ENCODE results near the gene FAM156A.
A peak's percentile ranks its signal among the peaks of the same experiment; 100 is the strongest.
"Not testable (repeated sequence)": the region's sequence is repeated elsewhere in the genome, so short reads cannot be mapped to it uniquely, and the experiment has no call there.

The FAM156A gene

DNA sequence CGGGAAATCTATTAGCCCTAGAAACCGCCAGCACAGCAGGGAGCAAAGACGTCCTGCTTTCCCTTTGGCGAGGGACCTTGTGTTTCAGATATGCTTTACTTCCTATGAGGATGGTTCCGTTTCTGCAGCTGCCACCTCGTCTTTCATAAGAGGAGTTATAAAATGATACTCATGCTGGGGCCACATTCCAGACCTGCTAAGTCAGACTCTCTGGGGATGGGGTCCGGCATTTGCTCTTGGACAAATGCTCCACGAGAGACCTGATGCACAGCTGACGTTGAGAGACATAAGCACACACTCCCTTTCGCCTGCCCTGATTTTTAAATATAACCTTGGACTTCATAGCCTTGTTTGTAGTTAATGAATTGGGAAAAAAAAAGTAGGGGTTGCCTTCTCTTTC, 16.6 kb downstream of the FAM156A start:
- not testable (repeated sequence) for ATAC-seq (ENCODE audit: low read depth); H3K27me3 Mint-ChIP-seq; H3K4me1 Mint-ChIP-seq; DNase-seq (ENCODE audit: low spot score in 2 of 2); H3K4me3 Mint-ChIP-seq; H3K27ac Mint-ChIP-seq; H3K9me3 Mint-ChIP-seq; H3K36me3 Mint-ChIP-seq

DNA sequence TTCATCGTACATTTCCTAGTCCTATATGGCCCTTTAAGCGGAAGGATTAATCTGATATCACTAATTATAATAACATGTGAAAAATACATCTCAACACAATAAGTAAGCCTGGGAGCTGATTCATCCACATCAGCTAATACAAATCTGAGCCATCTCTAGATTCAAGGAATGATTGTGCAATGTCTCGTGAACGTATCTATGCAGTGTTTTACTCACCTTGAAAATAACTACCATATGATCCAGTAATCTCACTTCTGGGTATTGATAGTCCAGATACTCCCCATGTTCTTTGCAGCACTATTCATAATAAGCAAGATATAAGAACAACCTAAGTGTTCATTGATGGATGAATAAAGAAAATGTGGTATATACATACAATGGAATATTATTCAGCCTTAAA, 17.6 kb downstream of the FAM156A start:
- H3K27ac Mint-ChIP-seq; H3K36me3 Mint-ChIP-seq; H3K4me3 Mint-ChIP-seq; ATAC-seq (ENCODE audit: low read depth); H3K9me3 Mint-ChIP-seq; H3K27me3 Mint-ChIP-seq; H3K4me1 Mint-ChIP-seq; DNase-seq (ENCODE audit: low spot score in 2 of 2): not testable (repeated sequence)

GRCh38 chrX:52935470-52935784, 22.9 kb downstream of the FAM156A start:
- not testable (repeated sequence) for H3K9me3 Mint-ChIP-seq; DNase-seq (ENCODE audit: low spot score in 2 of 2); ATAC-seq (ENCODE audit: low read depth); H3K4me1 Mint-ChIP-seq; H3K27me3 Mint-ChIP-seq; H3K36me3 Mint-ChIP-seq
- H3K4me3 Mint-ChIP-seq: peak overlapping the region; percentile 98
- peak overlapping the region; percentile 100 for H3K27ac Mint-ChIP-seq

GRCh38 chrX:52934704-52935469, 23.4 kb downstream of the FAM156A start:
- Mint-ChIP-seq H3K36me3 (no peaks in the 10 kb centered on the region), H3K4me1 (peaks cover 7% of the 10 kb centered on the region), H3K4me3 (peak overlapping the region; percentile 98), H3K9me3 (no peaks in the 10 kb centered on the region), H3K27ac (peak overlapping the region; percentile 100), H3K27me3 (no peaks in the 10 kb centered on the region)
- peak; percentile 81 to 100 for DNase-seq (ENCODE audit: low spot score in 2 of 2)
- peak; percentile 93 for ATAC-seq (ENCODE audit: low read depth)

GRCh38 chrX:52933976-52934703, 24.2 kb downstream of the FAM156A start:
- Mint-ChIP-seq H3K4me3 (peak overlapping the region; percentile 98), H3K4me1 (peaks cover 7% of the 10 kb centered on the region), H3K36me3 (no peaks in the 10 kb centered on the region), H3K27ac (peak overlapping the region; percentile 100), H3K27me3 (no peaks in the 10 kb centered on the region), H3K9me3 (no peaks in the 10 kb centered on the region)
- ATAC-seq (ENCODE audit: low read depth) (peak; percentile 5), DNase-seq (ENCODE audit: low spot score in 2 of 2) (no peak)

- no peaks in the 10 kb centered on the region for H3K36me3 Mint-ChIP-seq
- H3K9me3 Mint-ChIP-seq: no peaks in the 10 kb centered on the region
- H3K27me3 Mint-ChIP-seq: no peaks in the 10 kb centered on the region
- no peak overlapping the region for H3K4me3 Mint-ChIP-seq
- peaks cover 7% of the 10 kb centered on the region for H3K4me1 Mint-ChIP-seq
- ATAC-seq (ENCODE audit: low read depth): no peak
- no peak for DNase-seq (ENCODE audit: low spot score in 2 of 2)
- H3K27ac Mint-ChIP-seq: no peak overlapping the region
These were observed 25.1 kb downstream of the FAM156A start for GRCh38 chrX:52933213-52933612.

- H3K27me3 Mint-ChIP-seq; H3K36me3 Mint-ChIP-seq; H3K4me3 Mint-ChIP-seq; H3K27ac Mint-ChIP-seq; DNase-seq (ENCODE audit: low spot score in 2 of 2); ATAC-seq (ENCODE audit: low read depth); H3K9me3 Mint-ChIP-seq; H3K4me1 Mint-ChIP-seq: not testable (repeated sequence)
These were observed 28.1 kb downstream of the FAM156A start for GRCh38 chrX:52930214-52930613.

GRCh38 chrX:52923781-52924241, 34.5 kb downstream of the FAM156A start:
- H3K27me3 Mint-ChIP-seq: no peaks in the 10 kb centered on the region
- peaks cover 13% of the 10 kb centered on the region for H3K4me1 Mint-ChIP-seq
- peak; percentile 37 for ATAC-seq (ENCODE audit: low read depth)
- no peak for DNase-seq (ENCODE audit: low spot score in 2 of 2)
- no peaks in the 10 kb centered on the region for H3K36me3 Mint-ChIP-seq
- H3K27ac Mint-ChIP-seq: peak overlapping the region; percentile 76
- H3K4me3 Mint-ChIP-seq: peak overlapping the region; percentile 29
- H3K9me3 Mint-ChIP-seq: no peaks in the 10 kb centered on the region

- H3K36me3 Mint-ChIP-seq: not testable (repeated sequence)
These were observed 43.6 kb downstream of the FAM156A start for GRCh38 chrX:52914704-52915103.

GRCh38 chrX:52913681-52914080, 44.6 kb downstream of the FAM156A start:
- H3K27ac Mint-ChIP-seq; H3K27me3 Mint-ChIP-seq; H3K9me3 Mint-ChIP-seq; DNase-seq (ENCODE audit: low spot score in 2 of 2); ATAC-seq (ENCODE audit: low read depth); H3K36me3 Mint-ChIP-seq; H3K4me3 Mint-ChIP-seq; H3K4me1 Mint-ChIP-seq: not testable (repeated sequence)

More at GRCh38 chrX:52914704-52915103, 43.6 kb downstream of the FAM156A start:
- H3K27ac Mint-ChIP-seq; H3K27me3 Mint-ChIP-seq; H3K4me1 Mint-ChIP-seq; ATAC-seq (ENCODE audit: low read depth); H3K4me3 Mint-ChIP-seq; DNase-seq (ENCODE audit: low spot score in 2 of 2); H3K9me3 Mint-ChIP-seq: not testable (repeated sequence)

GRCh38 chrX:52909313-52909969, 48.9 kb downstream of the FAM156A start:
- H3K36me3 Mint-ChIP-seq; H3K27me3 Mint-ChIP-seq; DNase-seq (ENCODE audit: low spot score in 2 of 2); H3K27ac Mint-ChIP-seq; H3K9me3 Mint-ChIP-seq; ATAC-seq (ENCODE audit: low read depth); H3K4me3 Mint-ChIP-seq; H3K4me1 Mint-ChIP-seq: not testable (repeated sequence)

GRCh38 chrX:52907900-52908299, 50.4 kb downstream of the FAM156A start:
- H3K36me3 Mint-ChIP-seq; H3K9me3 Mint-ChIP-seq; DNase-seq (ENCODE audit: low spot score in 2 of 2); H3K4me1 Mint-ChIP-seq; ATAC-seq (ENCODE audit: low read depth); H3K27me3 Mint-ChIP-seq; H3K4me3 Mint-ChIP-seq; H3K27ac Mint-ChIP-seq: not testable (repeated sequence)

- not testable (repeated sequence) for H3K9me3 Mint-ChIP-seq; DNase-seq (ENCODE audit: low spot score in 2 of 2); H3K4me1 Mint-ChIP-seq; H3K27ac Mint-ChIP-seq; H3K36me3 Mint-ChIP-seq; ATAC-seq (ENCODE audit: low read depth); H3K27me3 Mint-ChIP-seq; H3K4me3 Mint-ChIP-seq
These were observed 51.2 kb downstream of the FAM156A start for GRCh38 chrX:52907137-52907536.

DNA sequence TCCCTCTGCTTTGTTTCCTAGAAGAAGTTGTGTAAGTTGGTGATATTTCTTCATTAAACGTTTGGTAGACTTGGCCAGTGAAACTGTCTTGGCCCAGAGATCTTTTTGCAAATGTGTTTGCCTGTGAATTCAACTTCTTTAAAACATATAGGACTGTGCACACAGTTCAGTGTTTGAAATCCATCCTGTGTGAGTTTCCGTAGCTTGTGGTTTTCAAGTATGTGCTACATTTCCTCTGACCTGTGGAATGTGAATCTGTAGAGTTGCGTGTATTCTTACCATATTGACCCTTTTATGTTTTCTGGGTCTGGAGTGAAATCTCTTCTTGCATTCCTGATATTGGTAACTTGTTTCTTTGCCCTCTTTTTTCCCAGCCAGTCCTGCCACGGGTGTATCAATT, 52.2 kb downstream of the FAM156A start:
- H3K4me3 Mint-ChIP-seq; H3K36me3 Mint-ChIP-seq; H3K27me3 Mint-ChIP-seq; H3K4me1 Mint-ChIP-seq; ATAC-seq (ENCODE audit: low read depth); H3K27ac Mint-ChIP-seq; H3K9me3 Mint-ChIP-seq; DNase-seq (ENCODE audit: low spot score in 2 of 2): not testable (repeated sequence)

Measured in memory B cell (primary cell).